ENCODE measurements around the gene NUP58.

DNA sequence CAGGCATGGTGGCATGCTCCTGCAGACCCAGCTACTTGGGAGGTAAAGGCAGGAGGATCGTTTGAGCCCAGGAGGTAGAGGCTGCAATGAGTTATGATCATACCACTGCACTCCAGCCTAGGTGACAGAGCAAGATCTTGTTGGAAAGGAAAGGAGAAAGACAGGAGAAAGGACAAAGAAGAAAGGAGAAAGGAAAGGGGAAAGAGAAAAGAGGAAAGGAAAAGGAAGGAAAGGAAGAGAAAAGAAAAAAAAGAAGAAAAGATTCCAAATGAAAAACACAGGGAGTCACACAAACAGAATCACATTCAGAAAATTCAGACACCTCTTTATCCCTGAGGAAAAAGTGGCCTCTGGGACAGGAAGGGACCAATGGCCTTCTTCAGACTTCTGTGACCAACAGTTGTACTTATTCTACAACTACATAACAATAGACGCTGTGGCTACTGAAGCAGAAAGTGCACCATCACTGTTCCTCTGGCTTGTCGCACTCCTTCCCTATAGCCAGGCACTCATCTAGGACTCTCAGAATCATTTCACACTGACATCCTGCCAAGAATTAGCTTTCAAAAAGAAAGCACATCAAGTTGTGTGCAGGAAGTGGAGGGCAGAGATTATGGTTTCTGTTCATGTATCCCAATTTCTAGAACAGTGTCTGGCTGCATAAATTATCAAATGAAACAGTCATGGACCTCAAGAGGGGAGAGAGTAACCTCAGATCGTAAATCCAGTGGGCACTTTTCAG is 20.1 kb upstream of the NUP58 start:
- TF ChIP-seq POLR2A (IDR thresholded peaks at IDR 0.05) (no peak), CTCF (IDR thresholded peaks at IDR 0.05) (no peak)

Measured in breast epithelium (tissue), 3 donors.